HG02763 (cell line): ENCODE data around the gene KDM4B.

Experiments
- ATAC-seq: cut with Tn5 transposase; IDR thresholded peaks from one replicate; pipeline ENCODE4 v1.9.1; 2021; ENCODE audit warnings: mild to moderate bottlenecking, moderate library complexity; ENCODE audit not compliant: unreplicated experiment

Gene KDM4B

GRCh38 chr19:4984106-4984380 lies 15.1 kb downstream of the KDM4B start:
- ATAC-seq: no peak

GRCh38 chr19:4984438-4984990 lies 15.6 kb downstream of the KDM4B start:
- no peak for ATAC-seq

- ATAC-seq: no peak
Observed at GRCh38 chr19:4985551-4985991, 16.7 kb downstream of the KDM4B start.

GRCh38 chr19:4986056-4986455 lies 17.1 kb downstream of the KDM4B start:
- no peak for ATAC-seq

GRCh38 chr19:4986471-4986891 lies 17.6 kb downstream of the KDM4B start:
- no peak for ATAC-seq

- no peak for ATAC-seq
Observed at GRCh38 chr19:4987256-4987655, 18.3 kb downstream of the KDM4B start.

- no peak for ATAC-seq
Observed at GRCh38 chr19:4987692-4988370, 18.9 kb downstream of the KDM4B start.

- no peak for ATAC-seq
Observed at GRCh38 chr19:4988770-4989251, 19.9 kb downstream of the KDM4B start.

GRCh38 chr19:4990306-4990705 lies 21.4 kb downstream of the KDM4B start:
- no peak for ATAC-seq

GRCh38 chr19:4991538-4991937 lies 22.6 kb downstream of the KDM4B start:
- ATAC-seq: no peak

- no peak for ATAC-seq
Observed at GRCh38 chr19:4991996-4992698, 23.2 kb downstream of the KDM4B start.

GRCh38 chr19:4993683-4994082 lies 24.8 kb downstream of the KDM4B start:
- ATAC-seq: no peak

GRCh38 chr19:4996701-4997100 lies 27.8 kb downstream of the KDM4B start:
- no peak for ATAC-seq

- no peak for ATAC-seq
Observed at GRCh38 chr19:4997297-4997696, 28.4 kb downstream of the KDM4B start.

GRCh38 chr19:5000120-5000611 lies 31.3 kb downstream of the KDM4B start:
- no peak for ATAC-seq

- ATAC-seq: no peak
Observed at GRCh38 chr19:5001615-5002014, 32.7 kb downstream of the KDM4B start.

- ATAC-seq: no peak
Observed at GRCh38 chr19:5002143-5002542, 33.2 kb downstream of the KDM4B start.

GRCh38 chr19:5003781-5004180 lies 34.9 kb downstream of the KDM4B start:
- ATAC-seq: no peak

GRCh38 chr19:5005096-5005495 lies 36.2 kb downstream of the KDM4B start:
- no peak for ATAC-seq

GRCh38 chr19:5006201-5006600 lies 37.3 kb downstream of the KDM4B start:
- no peak for ATAC-seq

- no peak for ATAC-seq
Observed at GRCh38 chr19:5006821-5007220, 37.9 kb downstream of the KDM4B start.
